ENCODE measurements around the gene DCAF6. TPM values are rescaled to one million over a fixed set of nuclear protein-coding genes. Genes with fewer than 3 reads are reported as not detected.

The DCAF6 gene
- total and polyA plus RNA-seq, 4 donors: 33.5 to 105 (median 71.1) TPM

DNA sequence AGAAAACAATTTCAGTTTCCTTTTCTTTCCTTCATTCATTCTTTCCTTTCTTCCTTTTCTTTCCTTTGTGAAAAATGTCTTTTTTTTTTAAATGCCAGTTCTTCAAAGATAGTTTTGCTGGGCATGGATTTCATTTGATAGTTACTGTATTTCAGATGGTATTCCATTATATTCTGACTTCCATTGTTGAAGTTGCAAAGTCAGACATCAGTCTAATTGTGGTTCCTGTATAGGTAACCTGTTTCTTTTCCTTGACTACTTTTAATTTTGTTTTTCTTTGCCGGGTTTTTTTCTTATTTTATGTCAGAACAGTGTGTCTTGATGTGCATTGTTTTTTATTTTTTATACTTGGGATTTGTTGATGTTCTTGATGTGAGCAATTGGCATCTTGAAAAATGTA, 40.8 kb downstream of the DCAF6 start:
- WGBS: 96% methylated on average over 1 of the region's 1 CpG

DNA sequence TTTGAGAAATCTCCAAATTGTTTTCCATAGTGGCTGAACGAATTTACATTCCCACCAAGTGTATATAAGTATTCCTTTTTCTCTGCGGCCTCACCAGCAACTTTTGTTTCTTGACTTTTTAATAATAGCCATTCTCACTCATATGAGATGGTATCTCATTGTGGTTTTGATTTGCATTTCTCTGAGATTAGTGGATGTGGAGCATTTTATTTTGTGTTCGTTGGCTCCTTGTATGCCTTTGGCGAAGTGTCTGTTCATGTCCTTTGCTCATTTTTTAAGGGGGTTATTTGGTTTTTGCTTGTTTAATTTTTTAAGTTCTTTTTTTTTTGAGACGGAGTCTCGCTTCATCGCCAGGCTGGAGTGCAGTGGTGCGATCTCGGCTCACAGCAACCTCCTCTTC, 45.5 kb downstream of the DCAF6 start:
- no peak overlapping the region for H3K27ac ChIP-seq (ENCODE audit: low read depth in 1 of 2, low read length in 2 of 2)
- peaks cover 0 to 10% (median 7%) of the 10 kb centered on the region in 4 donors for H3K36me3 ChIP-seq (ENCODE audit: control insufficient read depth in 4 of 4, insufficient read depth in 3 of 4, low read depth in 1 of 4, low read length in 3 of 4)
- peaks cover 0 to 16% (median 2%) of the 10 kb centered on the region in 4 donors for H3K4me1 ChIP-seq (ENCODE audit: control insufficient read depth in 4 of 4, insufficient read depth in 4 of 4, low read length in 3 of 4)
- H3K4me3 ChIP-seq (ENCODE audit: low read depth in 1 of 3, low read length in 3 of 3): no peak overlapping the region
- DNase-seq (ENCODE audit: low spot score): no peak
- H3K9ac ChIP-seq (ENCODE audit: low read depth in 1 of 2, low read length in 2 of 2): no peak overlapping the region
- TF ChIP-seq, protein P1, sequence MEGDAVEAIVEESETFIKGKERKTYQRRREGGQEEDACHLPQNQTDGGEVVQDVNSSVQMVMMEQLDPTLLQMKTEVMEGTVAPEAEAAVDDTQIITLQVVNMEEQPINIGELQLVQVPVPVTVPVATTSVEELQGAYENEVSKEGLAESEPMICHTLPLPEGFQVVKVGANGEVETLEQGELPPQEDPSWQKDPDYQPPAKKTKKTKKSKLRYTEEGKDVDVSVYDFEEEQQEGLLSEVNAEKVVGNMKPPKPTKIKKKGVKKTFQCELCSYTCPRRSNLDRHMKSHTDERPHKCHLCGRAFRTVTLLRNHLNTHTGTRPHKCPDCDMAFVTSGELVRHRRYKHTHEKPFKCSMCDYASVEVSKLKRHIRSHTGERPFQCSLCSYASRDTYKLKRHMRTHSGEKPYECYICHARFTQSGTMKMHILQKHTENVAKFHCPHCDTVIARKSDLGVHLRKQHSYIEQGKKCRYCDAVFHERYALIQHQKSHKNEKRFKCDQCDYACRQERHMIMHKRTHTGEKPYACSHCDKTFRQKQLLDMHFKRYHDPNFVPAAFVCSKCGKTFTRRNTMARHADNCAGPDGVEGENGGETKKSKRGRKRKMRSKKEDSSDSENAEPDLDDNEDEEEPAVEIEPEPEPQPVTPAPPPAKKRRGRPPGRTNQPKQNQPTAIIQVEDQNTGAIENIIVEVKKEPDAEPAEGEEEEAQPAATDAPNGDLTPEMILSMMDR (IDR thresholded peaks at IDR 0.05; ENCODE audit: low read depth, low read length, missing input control): no peak
- TF ChIP-seq HNF4G (IDR thresholded peaks at IDR 0.05) (no peak), HNF4A (conservative IDR thresholded peaks at IDR 0.05) (no peak)
- 99% methylated on average over 9 of the region's 9 CpGs for WGBS
- no peaks in the 10 kb centered on the region for H3K9me3 ChIP-seq (ENCODE audit: control insufficient read depth in 4 of 4, low read length in 3 of 4)
- H3K27me3 ChIP-seq (ENCODE audit: control insufficient read depth in 4 of 4, insufficient read depth in 4 of 4, low read length in 3 of 4): no peaks in the 10 kb centered on the region

More for the DNA sequence above, 40.8 kb downstream of the DCAF6 start:
- no peaks in the 10 kb centered on the region for H3K27me3 ChIP-seq (ENCODE audit: control insufficient read depth in 4 of 4, insufficient read depth in 4 of 4, low read length in 3 of 4)
- H3K9me3 ChIP-seq (ENCODE audit: control insufficient read depth in 4 of 4, low read length in 3 of 4): no peaks in the 10 kb centered on the region
- no peak for DNase-seq (ENCODE audit: low spot score)
- no peak overlapping the region for H3K27ac ChIP-seq (ENCODE audit: low read depth in 1 of 2, low read length in 2 of 2)
- H3K4me3 ChIP-seq (ENCODE audit: low read depth in 1 of 3, low read length in 3 of 3): no peak overlapping the region
- no peak for TF ChIP-seq TAF1 (conservative IDR thresholded peaks at IDR 0.05)
- peaks cover 2 to 6% (median 5%) of the 10 kb centered on the region in 4 donors for H3K36me3 ChIP-seq (ENCODE audit: control insufficient read depth in 4 of 4, insufficient read depth in 3 of 4, low read depth in 1 of 4, low read length in 3 of 4)
- no peak overlapping the region for H3K9ac ChIP-seq (ENCODE audit: low read depth in 1 of 2, low read length in 2 of 2)
- H3K4me1 ChIP-seq (ENCODE audit: control insufficient read depth in 4 of 4, insufficient read depth in 4 of 4, low read length in 3 of 4): peaks cover 0 to 26% (median 12%) of the 10 kb centered on the region in 4 donors

DNA sequence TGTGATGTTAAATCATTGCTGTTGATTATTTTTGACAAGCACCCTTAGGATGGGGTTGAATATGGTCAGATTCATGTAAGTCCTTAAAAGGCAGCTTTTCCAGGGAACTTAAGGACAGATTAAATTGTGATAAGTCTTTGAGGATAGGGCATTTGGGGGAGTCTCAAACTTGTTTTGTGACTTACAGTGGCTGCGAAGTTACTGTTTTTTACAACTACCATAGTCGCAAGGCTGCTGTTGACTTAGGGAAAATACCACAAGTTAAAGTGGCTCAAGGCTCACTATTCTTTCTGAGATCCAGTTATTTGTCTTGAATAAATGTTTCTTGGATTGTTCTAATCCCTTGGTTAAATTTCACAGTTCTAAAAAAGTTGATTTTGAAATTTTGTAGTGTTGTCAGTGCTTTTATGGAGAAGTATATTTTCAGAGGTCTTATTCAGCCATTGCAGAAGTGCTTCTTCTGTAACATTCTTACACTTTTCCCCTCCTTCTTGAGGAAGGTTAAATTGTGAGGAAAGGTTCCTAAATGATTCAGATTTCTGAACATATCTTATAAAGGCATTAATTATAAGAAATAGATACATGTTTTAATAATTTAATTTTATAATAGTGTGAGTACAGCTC, 47.4 kb downstream of the DCAF6 start:
- Histone ChIP-seq H3K9ac (ENCODE audit: low read depth in 1 of 2, low read length in 2 of 2) (no peak overlapping the region), H3K27me3 (ENCODE audit: control insufficient read depth in 4 of 4, insufficient read depth in 4 of 4, low read length in 3 of 4) (no peaks in the 10 kb centered on the region), H3K4me3 (ENCODE audit: low read depth in 1 of 3, low read length in 3 of 3) (no peak overlapping the region), H3K27ac (ENCODE audit: low read depth in 1 of 2, low read length in 2 of 2) (no peak overlapping the region), H3K36me3 (ENCODE audit: control insufficient read depth in 4 of 4, insufficient read depth in 3 of 4, low read depth in 1 of 4, low read length in 3 of 4) (peaks cover 0 to 14% (median 6%) of the 10 kb centered on the region in 4 donors), H3K9me3 (ENCODE audit: control insufficient read depth in 4 of 4, low read length in 3 of 4) (no peaks in the 10 kb centered on the region), H3K4me1 (ENCODE audit: control insufficient read depth in 4 of 4, insufficient read depth in 4 of 4, low read length in 3 of 4) (peaks cover 0 to 16% (median 2%) of the 10 kb centered on the region in 4 donors)
- no peak for DNase-seq (ENCODE audit: low spot score)
- TF ChIP-seq, protein P2, sequence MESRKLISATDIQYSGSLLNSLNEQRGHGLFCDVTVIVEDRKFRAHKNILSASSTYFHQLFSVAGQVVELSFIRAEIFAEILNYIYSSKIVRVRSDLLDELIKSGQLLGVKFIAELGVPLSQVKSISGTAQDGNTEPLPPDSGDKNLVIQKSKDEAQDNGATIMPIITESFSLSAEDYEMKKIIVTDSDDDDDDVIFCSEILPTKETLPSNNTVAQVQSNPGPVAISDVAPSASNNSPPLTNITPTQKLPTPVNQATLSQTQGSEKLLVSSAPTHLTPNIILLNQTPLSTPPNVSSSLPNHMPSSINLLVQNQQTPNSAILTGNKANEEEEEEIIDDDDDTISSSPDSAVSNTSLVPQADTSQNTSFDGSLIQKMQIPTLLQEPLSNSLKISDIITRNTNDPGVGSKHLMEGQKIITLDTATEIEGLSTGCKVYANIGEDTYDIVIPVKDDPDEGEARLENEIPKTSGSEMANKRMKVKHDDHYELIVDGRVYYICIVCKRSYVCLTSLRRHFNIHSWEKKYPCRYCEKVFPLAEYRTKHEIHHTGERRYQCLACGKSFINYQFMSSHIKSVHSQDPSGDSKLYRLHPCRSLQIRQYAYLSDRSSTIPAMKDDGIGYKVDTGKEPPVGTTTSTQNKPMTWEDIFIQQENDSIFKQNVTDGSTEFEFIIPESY (IDR thresholded peaks at IDR 0.05): no peak
- no peak for TF ChIP-seq HNF4G (IDR thresholded peaks at IDR 0.05)
- TF ChIP-seq SP1 (IDR thresholded peaks at IDR 0.05): no peak
- TF ChIP-seq, protein P1 (IDR thresholded peaks at IDR 0.05; ENCODE audit: low read depth, low read length, missing input control): no peak
- no peak for TF ChIP-seq TAF1 (conservative IDR thresholded peaks at IDR 0.05)
- no peak for TF ChIP-seq HNF4A (conservative IDR thresholded peaks at IDR 0.05)
- no peak for TF ChIP-seq EGR1 (IDR thresholded peaks at IDR 0.05; ENCODE audit: low read depth in 2 of 2)
- TF ChIP-seq, protein P3, sequence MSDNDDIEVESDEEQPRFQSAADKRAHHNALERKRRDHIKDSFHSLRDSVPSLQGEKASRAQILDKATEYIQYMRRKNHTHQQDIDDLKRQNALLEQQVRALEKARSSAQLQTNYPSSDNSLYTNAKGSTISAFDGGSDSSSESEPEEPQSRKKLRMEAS (IDR thresholded peaks at IDR 0.05): no peak
- TF ChIP-seq GABPA (IDR thresholded peaks at IDR 0.05 in 1 of 2, conservative IDR thresholded peaks at IDR 0.05 in 1 of 2): no peak
- TF ChIP-seq YY1 (IDR thresholded peaks at IDR 0.05): no peak
- 86% methylated on average over 2 of the region's 2 CpGs for WGBS
